GM18868 (cell line): ENCODE data around the gene KRT86.
"Not testable (repeated sequence)": the region's sequence is repeated elsewhere in the genome, so short reads cannot be mapped to it uniquely, and the experiment has no call there.

Experiments used
- ATAC-seq: cut with Tn5 transposase; IDR thresholded peaks from one replicate; pipeline ENCODE4 v1.9.1; 2021; ENCODE audit warnings: mild to moderate bottlenecking, moderate library complexity; ENCODE audit not compliant: unreplicated experiment

Gene KRT86

GRCh38 chr12:52331039-52331438 is 56.6 kb downstream of the KRT86 start:
- ATAC-seq = no peak

GRCh38 chr12:52331833-52332232 is 57.4 kb downstream of the KRT86 start:
- no peak for ATAC-seq

DNA sequence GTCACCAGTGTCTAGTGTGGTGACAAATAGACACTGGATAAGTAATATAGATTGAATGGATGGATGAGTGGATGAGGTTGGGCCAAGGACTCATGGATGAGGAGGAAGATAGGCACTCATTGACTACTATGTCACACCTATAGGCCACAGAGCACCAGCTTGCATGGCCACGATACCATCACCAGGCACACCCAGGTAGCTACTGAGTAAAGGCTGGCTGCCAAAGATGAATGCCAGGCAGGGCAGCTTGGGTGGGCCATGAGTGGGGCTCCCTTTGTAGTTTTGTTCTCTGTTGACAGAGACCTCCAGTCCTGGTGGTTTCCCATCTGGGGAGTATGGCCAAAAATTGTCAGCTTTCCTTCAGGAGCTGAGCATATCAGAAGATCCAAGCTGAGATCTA is 57.9 kb downstream of the KRT86 start:
- no peak for ATAC-seq

GRCh38 chr12:52333321-52333720 is 58.9 kb downstream of the KRT86 start:
- no peak for ATAC-seq

DNA sequence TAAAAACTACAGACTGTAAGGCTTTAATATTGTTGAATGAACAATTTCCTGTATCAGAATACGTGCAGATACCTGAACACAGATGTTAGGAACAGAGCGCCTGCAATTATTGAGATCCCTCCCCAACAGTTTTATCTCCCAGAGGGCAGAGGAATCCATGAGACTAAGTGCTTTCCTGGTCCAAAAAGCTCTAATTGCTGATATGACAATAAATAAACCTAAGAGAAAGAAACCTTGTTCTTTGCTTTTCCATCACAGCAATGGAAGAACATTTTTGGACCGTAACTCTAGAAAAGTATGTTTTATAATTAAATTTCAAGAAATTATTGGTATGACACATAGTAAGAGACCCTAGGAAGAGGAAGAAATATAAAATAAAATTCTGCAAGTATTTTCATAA is 59.7 kb downstream of the KRT86 start:
- ATAC-seq = no peak

DNA sequence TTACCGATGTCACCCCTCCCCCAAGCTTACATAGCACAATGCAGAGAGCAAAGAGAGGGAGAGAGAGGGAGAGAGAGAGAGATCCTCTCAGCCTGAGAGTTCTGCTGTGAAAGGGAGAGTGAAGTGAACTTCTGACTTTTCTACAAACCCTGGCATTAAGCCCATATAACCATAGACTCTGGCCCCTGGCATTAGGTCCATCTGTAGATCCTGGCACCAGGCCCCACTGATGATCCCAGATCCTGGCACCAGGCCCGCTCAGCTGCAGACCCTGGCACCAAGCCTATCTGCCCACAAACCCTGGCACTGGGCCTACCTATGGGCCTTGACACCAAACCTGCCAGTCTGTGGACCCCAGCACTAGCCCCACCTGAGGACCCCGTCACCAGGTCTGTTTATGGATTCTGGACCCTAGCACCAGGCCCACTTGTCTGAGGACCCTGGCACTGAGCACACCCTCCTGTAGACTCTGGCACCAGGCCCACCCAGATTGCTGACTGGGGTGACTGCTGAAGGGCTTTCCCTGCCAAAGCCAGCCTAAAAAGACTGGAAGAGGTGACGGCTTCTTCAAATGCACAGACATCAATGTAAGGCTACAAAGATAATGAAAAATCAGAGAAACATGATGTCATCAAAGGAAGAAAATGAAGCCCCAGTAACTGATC is 61.3 kb downstream of the KRT86 start:
- no peak for ATAC-seq

GRCh38 chr12:52336641-52337040 is 62.2 kb downstream of the KRT86 start:
- ATAC-seq = no peak

DNA sequence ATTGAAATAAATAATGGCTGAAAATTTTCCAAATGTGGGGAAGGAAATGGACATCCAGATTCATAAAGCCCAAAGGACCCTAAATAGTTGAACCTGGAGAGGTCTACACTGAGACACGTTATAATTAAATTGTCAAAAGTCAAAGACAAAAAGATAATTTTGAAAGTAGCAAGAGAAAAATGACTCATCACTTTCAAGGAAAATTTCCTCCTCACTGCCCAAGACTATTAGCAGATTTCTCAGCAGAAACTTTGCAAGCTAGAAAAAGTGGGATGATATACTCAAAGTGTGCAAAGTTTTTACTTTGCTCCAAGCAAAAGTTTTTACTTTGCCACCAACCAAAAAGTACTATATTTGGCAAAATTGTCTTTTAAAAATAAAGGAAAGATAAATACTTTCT is 62.6 kb downstream of the KRT86 start:
- ATAC-seq = no peak

GRCh38 chr12:52338241-52338960 is 64.0 kb downstream of the KRT86 start:
- ATAC-seq = no peak

GRCh38 chr12:52341066-52341580 is 66.7 kb downstream of the KRT86 start:
- no peak for ATAC-seq

GRCh38 chr12:52342781-52343490 is 68.5 kb downstream of the KRT86 start:
- ATAC-seq = no peak

DNA sequence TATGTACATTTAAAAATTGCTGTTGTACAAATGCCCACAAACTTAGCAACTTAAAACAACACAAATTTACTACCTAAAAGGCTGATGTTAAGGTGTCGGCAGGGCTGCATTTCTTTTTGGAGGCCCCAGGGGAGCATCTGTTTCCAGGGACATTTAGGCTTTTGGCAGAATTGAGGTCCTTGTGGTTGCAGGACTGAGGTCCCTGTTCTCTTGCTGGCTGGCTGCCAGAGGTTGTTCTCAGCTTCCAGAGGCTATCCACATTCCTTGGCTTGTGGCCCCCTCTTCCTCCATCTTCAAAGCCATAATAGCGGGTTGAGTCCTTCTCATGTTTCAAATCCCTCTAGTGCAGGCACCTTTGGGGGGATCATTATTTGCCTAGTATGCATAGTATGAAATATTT is 69.1 kb downstream of the KRT86 start:
- no peak for ATAC-seq

- ATAC-seq = no peak
Observed at GRCh38 chr12:52344111-52344510, 69.7 kb downstream of the KRT86 start.

GRCh38 chr12:52345041-52345440 is 70.6 kb downstream of the KRT86 start:
- not testable (repeated sequence) for ATAC-seq

DNA sequence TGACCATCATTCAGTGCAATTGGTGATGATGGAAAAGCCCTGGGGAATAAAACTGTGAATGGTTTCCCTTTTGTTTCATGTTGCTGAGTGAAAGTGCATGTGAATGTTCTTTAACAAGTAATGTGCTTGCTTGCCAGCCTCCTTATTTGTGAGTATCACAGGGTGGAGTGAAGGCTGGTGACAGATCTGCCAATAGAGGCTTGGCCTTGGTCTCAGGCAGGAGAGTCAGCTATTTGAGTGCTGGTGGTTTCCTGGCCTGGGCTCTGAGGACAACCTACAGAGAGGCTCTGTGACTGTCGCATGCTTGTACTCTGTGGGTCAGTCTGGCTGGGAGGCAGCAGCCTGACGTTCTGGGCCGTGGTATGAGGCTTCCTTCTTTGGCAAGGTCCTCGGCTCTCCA is 72.1 kb downstream of the KRT86 start:
- ATAC-seq = no peak

DNA sequence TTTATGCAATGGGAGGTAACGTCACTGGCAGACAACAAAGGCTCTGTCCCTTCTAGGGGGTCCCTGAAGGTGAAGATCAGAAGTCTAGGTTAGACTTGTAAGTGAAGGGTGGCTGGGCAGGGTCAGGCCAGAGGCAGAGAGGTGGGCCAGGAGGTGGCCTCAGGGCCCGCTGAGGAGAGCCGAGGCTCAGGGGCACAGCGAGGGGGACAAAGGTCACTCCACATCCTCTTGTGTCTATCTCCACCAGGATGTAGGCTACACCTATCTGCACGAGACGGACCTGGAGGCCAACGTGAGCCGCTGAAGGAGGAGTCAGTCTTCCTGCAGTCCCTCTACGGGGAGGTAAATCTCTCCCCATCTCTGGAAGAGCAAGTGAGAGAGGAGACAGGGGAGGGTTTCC is 72.6 kb downstream of the KRT86 start:
- no peak for ATAC-seq

GRCh38 chr12:52347551-52348510 is 73.4 kb downstream of the KRT86 start:
- ATAC-seq = no peak

DNA sequence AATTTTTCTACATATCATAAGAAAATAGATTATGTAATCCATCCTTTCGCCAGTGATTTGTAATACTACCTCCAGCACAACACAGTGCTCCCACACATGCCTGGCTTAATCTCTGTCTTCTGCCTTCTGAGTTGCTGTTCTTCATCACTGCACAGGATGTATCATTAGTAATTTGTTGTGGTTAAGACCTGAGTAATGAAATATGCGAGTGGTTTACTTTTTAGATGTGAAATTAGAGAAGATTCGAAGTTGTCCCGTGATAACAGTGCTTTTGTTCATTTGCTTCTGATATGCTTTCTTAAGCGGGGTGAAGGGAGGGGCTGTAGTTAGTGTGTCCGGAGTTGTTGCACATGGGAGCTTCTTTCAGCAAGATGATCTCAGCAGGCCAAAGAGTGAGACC is 74.8 kb downstream of the KRT86 start:
- no peak for ATAC-seq

GRCh38 chr12:52350021-52350620 is 75.7 kb downstream of the KRT86 start:
- ATAC-seq = no peak

GRCh38 chr12:52350786-52351185 is 76.3 kb downstream of the KRT86 start:
- no peak for ATAC-seq
